SIG-M5 treated with dmso at 0.1 percent for 504 hours (cell line): Measurements from ENCODE around the gene DPP9.

ENCODE experiments used
- DNase-seq: peaks from one replicate; lab custom pipeline; 2025; ENCODE audit not compliant: unreplicated experiment; lab: John Stamatoyannopoulos, UW

DPP9 gene

DNA sequence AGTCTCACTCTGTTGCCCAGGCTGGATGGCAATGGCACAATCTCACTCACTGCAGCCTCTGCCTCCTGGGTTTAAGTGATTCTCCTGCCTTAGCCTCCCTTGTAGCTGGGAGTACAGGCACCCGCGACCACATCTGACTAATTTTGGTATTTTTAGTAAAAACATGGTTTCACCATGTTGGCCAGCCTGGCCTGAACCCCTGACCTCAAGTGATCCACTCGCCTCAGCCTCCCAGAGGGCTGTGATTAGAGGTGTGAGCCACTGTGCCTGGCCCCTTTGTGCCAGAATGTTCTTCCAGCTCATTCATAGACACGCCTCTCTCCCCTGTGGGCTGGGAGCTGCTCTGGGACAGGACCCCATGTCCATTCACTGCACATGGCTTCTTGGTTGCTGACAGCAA lies 62.6 kb downstream of the DPP9 start:
- DNase-seq = no peak

DNA sequence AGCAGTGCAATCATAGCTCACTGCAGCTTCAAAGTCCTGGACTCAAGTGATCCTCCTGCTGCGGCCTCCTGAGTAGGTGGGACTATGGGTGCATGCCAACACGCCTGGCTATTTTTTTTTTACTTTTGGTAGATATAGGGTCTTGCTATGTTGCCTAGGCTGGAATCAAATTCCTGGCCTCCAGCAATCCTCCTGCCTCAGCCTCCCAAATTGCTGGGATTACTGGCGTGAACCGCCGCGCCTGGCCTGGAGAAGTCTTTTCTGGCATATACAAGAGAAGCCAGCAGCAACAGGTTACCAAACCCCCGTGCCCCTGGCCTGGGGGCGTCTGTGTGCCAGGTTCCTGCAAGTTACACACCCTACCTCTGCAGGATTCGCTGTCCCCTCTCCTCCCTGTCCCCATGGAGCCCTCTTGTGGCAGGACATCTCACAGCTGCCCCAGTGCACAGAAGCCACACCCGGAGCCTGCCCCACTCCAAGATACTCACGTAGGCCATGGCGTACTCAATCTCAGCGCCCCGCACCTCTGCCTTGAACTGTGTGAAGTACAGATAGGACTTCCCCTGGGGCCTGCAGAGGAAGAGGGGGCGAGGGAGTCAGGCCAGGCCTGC lies 63.4 kb downstream of the DPP9 start:
- peak; percentile 47 for DNase-seq

DNA sequence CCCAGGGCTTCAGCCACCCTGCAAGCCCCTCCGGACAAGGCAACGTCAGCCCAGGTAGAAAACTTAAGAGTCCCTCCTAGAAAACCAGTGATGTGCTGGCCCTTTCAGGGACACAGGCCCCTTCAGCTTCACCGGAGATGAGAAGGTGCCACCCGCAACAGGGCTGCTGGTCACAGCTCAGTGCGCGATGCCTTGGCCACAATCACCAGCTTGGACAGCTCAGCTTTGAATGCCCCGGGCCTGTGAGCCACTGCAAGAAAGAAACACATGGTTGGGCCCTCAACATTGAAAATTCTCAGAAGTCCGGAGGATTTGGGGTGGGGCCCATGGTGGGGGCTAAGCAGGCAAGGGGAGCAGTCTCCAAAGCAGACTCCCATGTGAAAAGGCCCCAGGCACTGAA lies 65.8 kb downstream of the DPP9 start:
- DNase-seq = no peak

DNA sequence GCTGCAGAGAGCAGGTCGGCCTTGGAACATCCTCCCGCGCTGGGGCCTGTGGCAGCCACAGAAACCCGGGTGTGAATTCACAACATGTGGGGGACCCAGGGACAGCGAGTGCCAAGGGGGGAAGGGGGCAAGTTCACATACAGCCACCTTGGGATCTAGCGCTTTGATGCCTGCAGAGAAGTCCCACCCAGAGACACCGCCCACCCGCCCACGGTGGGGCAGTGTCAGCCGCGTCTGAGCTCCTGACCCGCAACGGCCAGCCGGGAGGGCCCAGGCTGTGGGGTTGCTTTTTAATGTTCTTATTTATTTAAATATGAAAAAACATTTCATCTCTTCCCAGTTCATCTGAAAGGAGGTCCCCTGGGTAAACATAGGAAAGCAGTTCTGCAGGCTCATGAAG lies 66.4 kb downstream of the DPP9 start:
- DNase-seq = no peak

DNA sequence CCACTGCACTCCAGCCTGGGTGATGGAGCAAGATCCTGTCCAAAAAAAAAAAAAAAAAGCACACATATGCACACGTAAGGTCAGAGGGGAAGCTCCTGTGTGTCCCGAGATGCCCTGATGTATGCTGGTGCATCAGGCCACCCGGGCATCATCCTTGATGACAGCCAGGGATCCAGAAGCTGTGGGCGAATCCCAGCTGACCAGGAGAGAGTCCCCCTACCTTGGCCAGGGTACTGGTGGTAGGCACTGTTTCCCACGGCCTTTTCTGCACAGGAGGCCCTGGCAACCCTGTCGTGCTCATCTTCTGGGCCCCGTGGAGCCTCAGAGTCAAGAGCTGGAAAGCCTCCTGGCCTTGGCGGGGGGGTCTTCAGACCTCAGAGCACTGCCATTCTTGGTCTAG lies 67.5 kb downstream of the DPP9 start:
- DNase-seq = no peak

DNA sequence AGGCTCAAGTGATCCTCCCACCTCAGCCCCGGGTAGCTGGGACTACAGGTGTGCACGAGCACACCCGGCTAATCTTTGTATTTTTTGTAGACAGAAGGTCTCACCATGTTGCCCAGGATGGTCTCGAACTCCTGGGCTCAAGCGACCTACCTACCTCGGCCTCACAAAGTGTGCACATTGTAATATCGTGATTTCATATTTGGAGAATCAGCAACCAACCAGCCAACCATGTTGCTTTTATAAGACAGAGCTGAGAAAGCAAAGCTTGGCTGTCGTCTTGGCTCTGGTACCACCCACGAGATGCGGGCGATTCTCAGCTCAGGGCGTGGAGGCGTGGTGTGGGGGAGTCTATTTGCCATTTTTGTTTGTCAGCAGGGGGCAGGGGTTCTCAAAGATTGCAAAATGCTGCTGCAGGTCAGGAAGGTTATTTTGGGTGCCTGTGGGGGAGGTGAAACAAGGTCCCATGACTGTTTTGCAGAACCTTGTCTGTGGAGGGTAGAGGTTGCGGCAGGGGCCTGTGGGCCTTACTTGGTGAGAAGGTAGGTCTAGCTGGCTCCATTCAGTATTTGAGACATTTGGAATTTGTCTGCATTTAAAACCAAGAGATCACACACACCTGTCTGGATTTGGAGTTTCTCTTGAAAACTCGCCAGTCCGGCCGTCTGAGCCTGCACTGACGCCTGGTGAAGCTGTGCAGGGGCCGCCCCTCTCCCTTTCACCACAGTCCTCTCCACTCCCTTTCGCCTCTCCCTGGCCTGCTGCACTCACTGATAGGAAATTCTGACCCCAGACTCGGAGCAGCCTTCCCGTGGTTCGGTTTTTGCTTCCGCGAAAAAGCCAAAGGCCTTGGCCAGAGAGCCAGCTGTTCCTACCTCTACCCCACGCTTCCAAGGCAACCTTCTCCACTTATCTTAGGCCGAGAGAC lies 68.9 kb downstream of the DPP9 start:
- DNase-seq = peak; percentile 3

DNA sequence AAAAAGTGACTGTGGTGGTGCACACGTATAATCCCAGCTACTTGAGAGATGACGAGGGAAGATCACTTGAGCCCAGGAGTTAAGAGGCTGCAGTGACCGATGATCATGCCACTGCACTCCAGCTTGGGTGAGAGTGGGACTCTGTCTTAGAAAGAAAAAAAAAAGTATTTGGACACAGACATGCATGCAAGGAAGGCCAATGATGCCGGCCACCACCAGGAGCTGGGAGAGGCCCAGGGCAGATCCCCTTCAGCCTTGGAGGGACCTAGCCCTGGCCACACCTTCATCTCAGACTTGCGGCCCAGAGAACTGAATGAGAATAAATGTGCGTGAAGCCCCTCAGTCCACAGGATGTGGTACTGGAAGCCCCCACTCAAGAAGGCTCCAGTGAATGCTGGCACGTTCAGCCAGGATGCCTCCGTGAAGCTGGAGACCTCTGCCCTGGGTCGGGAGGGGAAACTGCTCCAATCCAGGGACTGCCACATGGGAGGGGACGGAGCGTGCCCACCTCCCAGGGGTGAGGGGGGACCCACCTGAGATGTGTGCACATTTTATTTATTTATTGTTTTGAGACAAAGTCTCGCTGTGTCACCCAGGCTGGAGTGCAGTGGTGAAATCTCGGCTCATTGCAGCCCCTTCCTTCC lies 69.7 kb downstream of the DPP9 start:
- DNase-seq = no peak

DNA sequence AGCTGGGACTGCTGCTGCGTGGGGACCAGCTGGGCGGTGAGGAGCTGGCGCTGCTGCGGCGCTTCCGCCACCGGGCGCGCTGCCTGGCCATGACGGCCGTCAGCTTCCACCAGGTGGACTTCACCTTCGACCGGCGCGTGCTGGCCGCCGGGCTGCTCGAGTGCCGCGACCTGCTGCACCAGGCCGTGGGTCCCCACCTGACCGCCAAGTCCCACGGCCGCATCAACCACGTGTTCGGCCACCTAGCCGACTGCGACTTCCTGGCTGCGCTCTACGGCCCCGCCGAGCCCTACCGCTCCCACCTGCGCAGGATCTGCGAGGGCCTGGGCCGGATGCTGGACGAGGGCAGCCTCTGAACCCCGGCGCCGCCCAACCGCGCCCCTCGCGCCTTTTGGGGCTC lies 71.6 kb downstream of the DPP9 start:
- no peak for DNase-seq

DNA sequence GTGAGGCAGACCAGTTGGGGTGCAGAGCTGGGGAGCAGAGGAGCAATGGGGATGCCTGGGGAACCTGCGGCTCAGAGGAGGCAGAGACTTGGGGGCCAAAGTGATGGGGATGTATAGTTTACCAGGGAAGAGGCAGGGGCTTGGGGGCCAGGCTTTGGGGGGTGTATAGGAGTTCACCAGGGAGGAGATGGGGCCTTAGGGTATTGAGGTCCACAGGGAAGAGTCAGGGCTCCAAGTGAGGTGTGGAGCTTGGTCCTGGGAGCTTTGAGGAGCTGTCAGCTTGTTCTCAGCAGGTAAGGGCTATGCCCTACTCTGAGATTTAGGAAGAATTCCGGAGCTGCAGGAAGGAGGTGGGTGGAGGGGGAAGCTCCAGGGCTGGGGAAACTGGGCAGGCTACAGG lies 73.5 kb downstream of the DPP9 start:
- DNase-seq = no peak

DNA sequence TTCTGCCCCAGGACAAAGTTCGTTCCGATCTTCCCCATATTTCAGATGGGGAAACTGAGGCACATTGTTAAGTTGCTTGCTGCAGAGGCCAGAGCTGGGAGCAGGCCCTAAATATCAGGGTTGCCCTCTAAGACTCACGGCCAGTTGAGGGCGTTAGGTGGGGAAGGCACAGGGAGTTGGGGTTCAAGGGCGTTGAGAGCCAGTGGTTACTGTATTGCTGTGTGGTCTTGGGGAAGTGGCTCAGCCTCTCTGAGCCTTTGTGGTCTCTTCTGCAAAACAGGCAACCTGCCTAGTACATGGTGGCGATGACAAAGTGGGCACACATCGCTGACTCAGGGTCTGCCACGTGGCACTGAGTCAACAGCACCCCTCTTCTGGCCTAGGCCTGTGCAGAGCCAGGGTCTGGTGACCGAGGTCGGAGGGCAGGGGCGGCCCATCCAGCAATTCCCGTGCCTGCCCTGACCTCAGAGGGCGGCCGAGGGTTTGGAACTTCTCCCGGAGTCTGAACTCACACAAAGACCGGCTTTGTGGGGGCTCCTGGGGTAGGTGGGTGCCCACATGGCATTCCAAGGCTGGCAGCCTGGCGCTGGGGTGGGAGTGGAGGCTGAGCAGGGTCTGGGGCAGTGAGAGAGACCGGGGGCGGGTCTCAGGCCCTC lies 74.1 kb downstream of the DPP9 start:
- no peak for DNase-seq

DNA sequence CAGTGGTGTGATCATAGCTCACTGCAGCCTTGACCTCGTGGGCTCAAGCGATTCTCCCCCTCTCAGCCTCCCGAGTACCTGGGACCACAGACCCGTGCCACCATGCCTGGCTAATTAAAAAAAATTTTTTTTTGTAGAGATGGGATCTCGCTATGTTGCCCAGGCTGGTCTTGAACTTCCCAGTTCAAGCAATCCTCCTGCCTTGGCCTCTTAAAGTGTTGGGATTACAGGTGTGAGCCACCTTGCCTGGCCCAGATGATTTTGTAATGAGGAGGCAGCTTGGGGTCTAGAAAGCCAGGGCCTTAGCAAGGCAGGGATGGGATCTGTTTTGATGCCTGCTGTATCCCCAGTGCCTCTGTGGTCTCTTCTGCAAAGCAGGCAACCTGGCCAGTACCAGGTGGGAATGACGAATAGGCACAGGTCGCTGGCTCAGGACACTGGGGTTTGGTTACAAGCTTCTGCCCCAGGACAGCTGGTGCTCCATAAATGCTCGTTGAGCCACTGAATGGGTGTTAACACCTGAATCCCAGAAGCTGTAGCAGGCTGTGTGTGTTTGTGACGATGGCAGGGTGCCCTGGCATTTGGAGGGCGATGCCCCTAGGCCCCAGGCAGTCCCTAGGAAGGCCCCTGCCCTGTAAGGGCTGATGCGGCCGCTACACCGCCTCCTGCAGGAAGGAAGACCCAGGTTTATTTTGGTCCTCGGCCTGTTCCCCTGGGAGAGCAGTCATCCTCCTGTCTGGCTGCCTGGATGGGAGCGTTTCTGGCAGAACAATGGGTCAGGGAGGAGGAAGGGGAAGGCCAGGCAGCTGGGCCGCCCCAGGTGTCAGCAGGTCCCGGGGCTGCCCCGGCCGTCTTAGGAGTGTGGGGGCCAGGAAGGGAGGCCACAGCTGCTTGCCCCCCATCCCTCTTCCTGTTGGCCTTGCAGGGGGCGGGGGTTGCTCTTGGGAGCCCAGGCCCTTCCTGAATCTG lies 75.7 kb downstream of the DPP9 start:
- no peak for DNase-seq

DNA sequence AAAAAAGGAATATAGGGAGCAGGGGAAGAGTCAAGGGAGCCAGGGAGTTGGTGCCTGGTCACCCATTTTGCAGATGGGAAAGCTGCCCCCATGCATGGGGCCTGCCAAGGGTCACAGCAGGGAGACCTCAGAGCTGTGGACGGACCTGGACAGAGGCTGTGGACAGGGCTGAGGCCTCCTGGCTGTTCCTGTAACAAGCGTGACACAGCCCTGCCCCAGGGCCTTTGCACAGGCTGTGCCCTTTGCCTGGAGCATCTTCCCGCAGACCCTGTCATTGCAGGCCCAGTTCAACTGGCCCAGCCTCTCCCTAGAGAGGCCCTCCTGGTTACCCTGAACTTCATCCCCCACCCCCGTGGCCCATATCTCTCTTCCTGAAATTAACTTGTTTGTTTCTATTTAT lies 77.9 kb downstream of the DPP9 start:
- no peak for DNase-seq

DNA sequence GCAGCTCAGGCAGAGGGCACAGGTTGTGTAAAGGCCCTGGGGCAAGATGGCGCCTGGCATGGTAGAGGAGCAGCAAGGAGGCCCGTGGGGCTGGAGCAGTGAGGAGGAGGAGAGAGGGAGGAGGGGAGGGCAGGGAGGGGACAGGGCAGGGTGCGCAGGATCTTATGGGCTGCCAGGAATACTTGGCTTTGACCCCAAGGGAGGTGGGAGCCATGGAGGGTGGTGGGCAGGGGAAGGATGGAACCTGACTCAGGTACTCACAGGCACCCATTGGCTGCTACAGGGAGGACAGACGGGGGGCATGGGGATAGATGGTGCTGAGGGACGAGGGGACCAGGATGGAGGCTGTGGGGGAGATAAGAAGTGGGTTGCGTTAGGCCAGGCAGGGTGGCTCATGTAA lies 81.0 kb downstream of the DPP9 start:
- no peak for DNase-seq

DNA sequence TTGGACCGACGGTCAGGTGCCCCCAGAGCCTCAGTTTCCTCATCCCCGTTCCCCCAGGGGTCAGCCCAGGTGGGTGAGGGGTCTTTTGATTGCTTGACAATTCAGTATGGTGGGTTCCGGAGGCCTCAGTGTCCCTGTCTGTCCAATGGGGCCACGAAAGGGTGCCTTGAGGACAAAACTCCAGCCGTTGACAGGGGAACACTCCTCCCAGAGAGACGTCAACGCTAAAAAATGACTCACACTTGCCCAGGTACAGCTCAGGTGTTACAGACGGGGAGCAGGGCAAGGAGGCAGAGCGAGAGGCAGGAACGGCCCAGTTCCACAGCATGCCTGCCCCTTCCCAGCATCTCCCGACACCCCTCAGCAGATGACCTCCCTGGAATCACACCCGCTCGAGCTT lies 82.5 kb downstream of the DPP9 start:
- no peak for DNase-seq

DNA sequence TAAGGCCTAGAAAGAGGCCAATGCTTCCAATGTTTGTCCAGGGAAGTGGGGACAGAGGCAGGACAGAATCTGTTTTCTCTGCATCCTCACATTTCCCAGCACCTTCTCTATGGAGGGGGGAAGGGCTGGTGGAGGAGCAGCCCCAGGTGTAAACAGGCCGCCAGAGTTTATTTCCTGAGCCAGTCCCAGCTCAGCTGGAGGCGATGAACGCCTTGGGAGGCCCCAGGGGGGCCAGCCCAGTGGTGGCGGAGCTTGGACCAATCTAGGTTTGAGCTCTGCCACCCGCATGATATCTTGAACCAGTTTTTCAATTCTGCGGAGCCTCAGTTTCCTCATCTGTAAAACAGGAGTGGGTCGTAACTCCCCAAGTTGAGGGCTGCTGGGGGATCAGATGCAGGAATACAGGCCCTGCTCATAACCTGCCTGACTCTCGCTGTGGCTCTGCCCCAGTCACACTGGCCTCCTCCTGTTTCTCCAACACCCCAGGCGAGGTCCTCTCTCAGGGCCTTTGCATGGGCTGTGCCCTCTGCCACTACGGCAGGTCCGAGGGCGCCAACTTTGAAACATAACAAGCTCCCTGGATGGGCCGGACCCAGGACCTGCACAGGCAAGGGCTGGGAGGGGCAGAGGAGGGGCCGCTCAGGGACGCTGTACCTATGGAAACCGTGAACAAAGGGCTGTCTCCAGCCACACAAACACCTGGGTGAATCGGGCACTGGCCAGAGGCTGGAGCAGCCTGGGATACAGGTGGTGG lies 83.2 kb downstream of the DPP9 start:
- DNase-seq = no peak

DNA sequence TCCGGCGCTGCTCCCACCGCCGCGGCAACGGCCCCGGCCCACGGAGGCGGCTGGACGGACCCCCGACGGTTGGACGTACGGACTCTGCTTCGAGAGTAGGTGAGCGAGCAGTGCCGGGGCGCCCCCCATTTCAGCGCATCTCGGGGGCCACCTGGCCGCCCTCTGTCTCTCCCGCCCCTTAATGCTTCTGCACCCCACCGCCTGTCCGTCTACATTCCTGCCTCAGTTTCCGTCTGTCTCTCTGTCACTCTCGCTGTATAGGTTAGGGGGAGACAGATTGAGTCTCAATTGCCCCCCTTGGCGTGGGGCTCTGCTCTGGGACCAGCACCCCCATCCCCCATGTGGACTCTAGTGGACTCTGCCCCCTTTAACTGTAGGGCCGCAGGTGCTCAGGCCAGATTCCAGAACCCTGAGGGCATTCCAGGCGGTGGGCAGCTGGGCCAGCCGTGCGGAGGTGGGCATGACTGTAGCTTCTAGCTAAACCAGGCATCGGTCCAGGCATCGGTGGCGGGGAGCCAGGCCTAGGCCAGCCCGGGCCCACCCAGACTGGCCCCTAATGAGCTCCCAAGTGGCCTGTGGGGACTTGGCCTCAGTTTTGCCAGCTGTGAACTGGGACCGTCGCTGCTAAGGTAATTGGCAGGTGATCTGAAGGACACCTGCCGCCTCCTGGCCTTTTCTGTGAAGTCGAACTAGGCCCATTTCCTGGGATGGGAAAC lies 84.0 kb downstream of the DPP9 start:
- DNase-seq = no peak

DNA sequence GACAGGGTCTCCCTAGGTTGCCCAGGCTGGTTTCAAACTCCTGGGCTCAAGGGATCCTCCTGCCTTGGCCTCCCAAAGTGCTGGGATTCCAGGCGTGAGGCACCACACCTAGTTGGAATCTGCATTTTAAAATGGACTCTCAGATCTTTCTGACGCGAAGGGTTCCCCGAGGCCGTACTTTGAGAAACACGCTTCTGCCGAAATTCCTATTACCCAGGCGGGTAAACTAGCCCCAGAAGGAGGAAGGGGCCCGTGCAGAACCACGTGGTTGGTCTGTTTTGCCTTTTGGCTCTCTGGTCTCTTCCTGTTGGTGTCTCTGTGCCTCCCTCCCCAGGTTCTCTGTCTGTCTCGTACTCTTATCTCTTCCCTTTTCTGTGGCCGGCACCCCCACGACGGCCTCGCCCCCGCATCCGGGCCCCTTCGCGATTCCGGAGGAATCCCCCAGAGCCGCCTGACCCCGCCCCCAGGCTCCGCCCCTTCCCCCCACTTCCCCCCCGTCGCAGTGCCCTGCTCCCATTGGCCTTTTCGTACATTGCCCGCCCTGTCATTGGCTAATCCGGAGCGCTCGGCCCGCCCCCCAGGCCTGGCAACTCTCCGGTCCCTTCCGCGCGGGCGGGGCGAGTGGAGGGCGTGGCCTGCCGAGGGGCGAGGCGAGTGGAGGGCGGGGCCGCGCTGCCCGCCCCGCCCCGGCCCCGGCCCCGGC lies 84.7 kb downstream of the DPP9 start, which contains the start of gene TNFAIP8L1:
Gene TNFAIP8L1, plus strand, starts transcription at position 689 of the 703 bp plus-strand sequence. CDS start 12,354 bp downstream, outside the sequence.
- DNase-seq = peak; percentile 97

DNA sequence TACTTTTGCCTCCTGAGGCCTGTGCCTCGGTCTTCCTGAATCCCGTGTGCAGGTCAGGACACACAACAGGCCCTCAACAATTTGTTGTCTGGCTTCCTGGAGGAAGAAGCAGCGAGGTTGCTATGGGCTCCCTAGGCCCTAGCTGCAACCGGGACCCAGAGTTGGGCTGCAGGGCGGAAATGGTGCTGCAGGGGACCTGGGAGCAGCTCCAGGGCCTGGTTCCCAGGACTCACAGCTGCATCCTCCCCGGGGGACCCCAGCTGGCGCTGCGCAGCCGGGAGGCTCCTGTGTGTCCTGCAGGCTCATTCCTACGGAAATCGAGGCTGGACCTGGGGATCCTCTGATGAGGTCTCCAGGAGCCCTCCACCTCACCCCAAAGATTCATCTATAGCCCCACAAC lies 85.3 kb downstream of the DPP9 start:
- no peak for DNase-seq
